ENCODE data around the gene CD8B.

DNA sequence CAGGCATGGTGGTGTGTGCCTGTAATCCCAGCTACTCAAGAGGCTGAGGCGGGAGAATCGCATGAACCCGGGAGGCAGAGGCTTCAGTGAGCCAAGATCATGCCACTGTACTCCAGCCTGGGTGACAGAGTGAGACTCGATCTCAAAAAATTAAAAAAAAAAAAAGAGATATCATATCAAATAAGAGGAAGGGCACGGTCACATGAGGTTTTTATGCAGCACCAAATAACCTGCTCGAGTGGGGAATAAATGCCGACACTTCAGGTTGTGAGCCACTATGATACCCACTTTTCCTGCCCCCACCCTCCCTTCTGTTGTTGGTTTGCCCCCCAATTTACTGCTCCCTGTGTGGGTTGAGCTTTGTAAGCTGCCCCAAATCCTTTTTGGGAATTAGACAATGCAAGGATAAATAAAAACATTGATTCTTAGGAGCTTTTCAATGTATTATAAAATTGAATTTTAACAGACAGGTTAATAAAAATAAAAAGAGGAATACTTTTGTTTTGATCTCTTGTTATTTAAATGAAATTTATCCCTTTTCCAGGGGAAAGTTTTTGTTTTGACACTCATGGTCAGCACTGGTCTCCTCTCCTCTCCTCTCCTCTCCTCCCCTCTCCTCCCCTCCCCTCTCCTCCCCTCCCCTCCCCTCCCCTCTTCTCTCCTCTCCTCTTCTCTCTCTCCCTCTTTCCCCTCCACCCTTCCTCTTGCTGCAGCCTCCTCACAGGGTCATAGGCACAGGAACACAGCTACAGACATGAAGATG lies 29.2 kb downstream of the CD8B start:
- TF ChIP-seq, protein P1, sequence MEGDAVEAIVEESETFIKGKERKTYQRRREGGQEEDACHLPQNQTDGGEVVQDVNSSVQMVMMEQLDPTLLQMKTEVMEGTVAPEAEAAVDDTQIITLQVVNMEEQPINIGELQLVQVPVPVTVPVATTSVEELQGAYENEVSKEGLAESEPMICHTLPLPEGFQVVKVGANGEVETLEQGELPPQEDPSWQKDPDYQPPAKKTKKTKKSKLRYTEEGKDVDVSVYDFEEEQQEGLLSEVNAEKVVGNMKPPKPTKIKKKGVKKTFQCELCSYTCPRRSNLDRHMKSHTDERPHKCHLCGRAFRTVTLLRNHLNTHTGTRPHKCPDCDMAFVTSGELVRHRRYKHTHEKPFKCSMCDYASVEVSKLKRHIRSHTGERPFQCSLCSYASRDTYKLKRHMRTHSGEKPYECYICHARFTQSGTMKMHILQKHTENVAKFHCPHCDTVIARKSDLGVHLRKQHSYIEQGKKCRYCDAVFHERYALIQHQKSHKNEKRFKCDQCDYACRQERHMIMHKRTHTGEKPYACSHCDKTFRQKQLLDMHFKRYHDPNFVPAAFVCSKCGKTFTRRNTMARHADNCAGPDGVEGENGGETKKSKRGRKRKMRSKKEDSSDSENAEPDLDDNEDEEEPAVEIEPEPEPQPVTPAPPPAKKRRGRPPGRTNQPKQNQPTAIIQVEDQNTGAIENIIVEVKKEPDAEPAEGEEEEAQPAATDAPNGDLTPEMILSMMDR (IDR thresholded peaks at IDR 0.05) = no peak
- TF ChIP-seq POLR2A (IDR thresholded peaks at IDR 0.05) = no peak

All from right lobe of liver (tissue), 4 donors.